Endodermal cell (in vitro differentiated cells): ENCODE data around the gene SIX2. TPM values are rescaled to one million over a fixed set of nuclear protein-coding genes. Genes with fewer than 3 reads are reported as not detected.
"Not testable (repeated sequence)": the region's sequence is repeated elsewhere in the genome, so short reads cannot be mapped to it uniquely, and the experiment has no call there.

Experiments used
- DNase-seq: peaks from one replicate; pipeline ENCODE4 v3.0.0-alpha.2; 2017
- H3K27ac ChIP-seq: 2 replicates; pipeline ENCODE4 v1.5.1; 2013; ENCODE audit warnings: mild to moderate bottlenecking, low read depth, low read length, moderate library complexity
- H3K27me3 ChIP-seq: 2 replicates; pipeline ENCODE4 v1.6.1; 2013; ENCODE audit warnings: mild to moderate bottlenecking, low read length, moderate library complexity; ENCODE audit not compliant: insufficient read depth, control insufficient read depth, poor library complexity, severe bottlenecking
- H3K36me3 ChIP-seq: 2 replicates; pipeline ENCODE4 v1.7.0; 2013; ENCODE audit warnings: mild to moderate bottlenecking, low read length, moderate library complexity; ENCODE audit not compliant: control insufficient read depth, insufficient read depth
- H3K4me1 ChIP-seq: one replicate; pipeline ENCODE4 v1.7.0; 2013; ENCODE audit warnings: low read length; ENCODE audit not compliant: control insufficient read depth, insufficient read depth
- H3K4me3 ChIP-seq: 2 replicates; pipeline ENCODE4 v1.5.1; 2013; ENCODE audit warnings: mild to moderate bottlenecking, low read length, moderate library complexity
- H3K9ac ChIP-seq: 2 replicates; pipeline ENCODE4 v1.6.1; 2013; ENCODE audit warnings: mild to moderate bottlenecking, low read length, moderate library complexity; ENCODE audit not compliant: poor library complexity, severe bottlenecking; ENCODE audit errors: extremely low read depth
- H3K9me3 ChIP-seq: 2 replicates; pipeline ENCODE4 v1.6.1; 2013; ENCODE audit warnings: mild to moderate bottlenecking, low read length, moderate library complexity; ENCODE audit not compliant: control insufficient read depth
- H3K27ac Mint-ChIP-seq: 2 replicates; pipeline ENCODE4 v1.8.0; 2020; ENCODE audit warnings: mixed read lengths
- H3K27me3 Mint-ChIP-seq: 2 replicates; pipeline ENCODE4 v1.8.0; 2021; ENCODE audit warnings: mild to moderate bottlenecking, mixed read lengths; ENCODE audit not compliant: insufficient read depth
- H3K36me3 Mint-ChIP-seq: 2 replicates; pipeline ENCODE4 v1.8.0; 2020; ENCODE audit warnings: low read depth, mixed read lengths
- H3K4me1 Mint-ChIP-seq: 2 replicates; pipeline ENCODE4 v1.8.0; 2020; ENCODE audit warnings: mixed read lengths
- H3K4me3 Mint-ChIP-seq: 2 replicates; pipeline ENCODE4 v1.8.0; 2020; ENCODE audit warnings: mild to moderate bottlenecking, moderate library complexity, mixed read lengths
- H3K9me3 Mint-ChIP-seq: 2 replicates; pipeline ENCODE4 v1.8.0; 2020; ENCODE audit warnings: mild to moderate bottlenecking, mixed read lengths
- CTCF ChIP-seq: fragments of 200-600 bp; sonication (generic); conservative IDR thresholded peaks from 2 replicates; pipeline ENCODE4 v1.5.0; 2021; ENCODE audit warnings: antibody characterized with exemption, mild to moderate bottlenecking
- WGBS, 2 experiments: methylation state at CpG; one replicate each; pipeline versions ENCODE4 v1.1.5 to v1.1.7; 2013; ENCODE audit warnings: missing lambda C conversion rate in 2 of 2, mixed read lengths in 1 of 2; ENCODE audit not compliant: insufficient coverage in 1 of 2, insufficient read length in 1 of 2; 5-methylcytosine and 5-hydroxymethylcytosine counted together
- total RNA-seq, 2 donors: library from RNA; stranded (reverse); fragmentation: NEBNext Ultra II Directional in 1 of 2; extraction: Animal tissue kit (Norgen Biotek cat#: 25700) in 1 of 2; gene quantifications; 2 replicates in 1 of 2; 3 replicates in 1 of 2; pipeline ENCODE4 v1.2.1, GENCODE V29; 2021

The SIX2 gene
- total RNA-seq, 2 donors from 2014 or later = not detected

- no peak overlapping the region for H3K4me3 ChIP-seq
- H3K4me1 ChIP-seq = no peaks in the 10 kb centered on the region
- Mint-ChIP-seq H3K4me1 (peaks cover 18% of the 10 kb centered on the region), H3K9me3 (no peaks in the 10 kb centered on the region), H3K4me3 (no peak overlapping the region), H3K27me3 (peaks cover 30% of the 10 kb centered on the region), H3K36me3 (no peaks in the 10 kb centered on the region), H3K27ac (no peak overlapping the region)
- no peaks in the 10 kb centered on the region for H3K36me3 ChIP-seq
- TF ChIP-seq CTCF = no peak
- DNase-seq = peak; percentile 28
- peaks cover 4% of the 10 kb centered on the region for H3K9me3 ChIP-seq
- H3K27me3 ChIP-seq = peaks cover 28% of the 10 kb centered on the region
- H3K9ac ChIP-seq = no peak overlapping the region
- no peak overlapping the region for H3K27ac ChIP-seq
- 83 to 85% methylated on average over 2 to 6 of the region's 6 CpGs for WGBS, 2 experiments
Measured at GRCh38 chr2:45043174-45043573, 33.9 kb upstream of the SIX2 start.

- no peak for DNase-seq
- no peak overlapping the region for H3K27ac Mint-ChIP-seq
- peaks cover 30% of the 10 kb centered on the region for H3K27me3 Mint-ChIP-seq
- no peaks in the 10 kb centered on the region for H3K36me3 ChIP-seq
- H3K9me3 Mint-ChIP-seq = no peaks in the 10 kb centered on the region
- H3K27ac ChIP-seq = no peak overlapping the region
- H3K4me1 ChIP-seq = no peaks in the 10 kb centered on the region
- peaks cover 18% of the 10 kb centered on the region for H3K4me1 Mint-ChIP-seq
- no peak overlapping the region for H3K4me3 ChIP-seq
- no peak overlapping the region for H3K4me3 Mint-ChIP-seq
- H3K36me3 Mint-ChIP-seq = no peaks in the 10 kb centered on the region
- peaks cover 4% of the 10 kb centered on the region for H3K9me3 ChIP-seq
- TF ChIP-seq CTCF = no peak
- WGBS, 2 experiments = 89 to 93% methylated on average over 2 of the region's 2 CpGs
- no peak overlapping the region for H3K9ac ChIP-seq
- H3K27me3 ChIP-seq = peaks cover 28% of the 10 kb centered on the region
Measured at GRCh38 chr2:45042401-45042800, 33.1 kb upstream of the SIX2 start.

GRCh38 chr2:45040786-45041185 lies 31.5 kb upstream of the SIX2 start:
- Mint-ChIP-seq H3K4me3 (no peak overlapping the region), H3K36me3 (no peaks in the 10 kb centered on the region), H3K27me3 (peaks cover 30% of the 10 kb centered on the region), H3K27ac (no peak overlapping the region), H3K4me1 (peaks cover 17% of the 10 kb centered on the region), H3K9me3 (no peaks in the 10 kb centered on the region)
- Histone ChIP-seq H3K27ac (no peak overlapping the region), H3K4me1 (no peaks in the 10 kb centered on the region), H3K36me3 (no peaks in the 10 kb centered on the region), H3K9me3 (peaks cover 4% of the 10 kb centered on the region), H3K27me3 (peaks cover 28% of the 10 kb centered on the region), H3K9ac (no peak overlapping the region), H3K4me3 (no peak overlapping the region)
- no peak for TF ChIP-seq CTCF
- no peak for DNase-seq

GRCh38 chr2:45039804-45040203 lies 30.6 kb upstream of the SIX2 start:
- H3K36me3 Mint-ChIP-seq, H3K9me3 ChIP-seq, H3K4me3 ChIP-seq, H3K27ac Mint-ChIP-seq, DNase-seq, H3K27ac ChIP-seq, H3K36me3 ChIP-seq, H3K9ac ChIP-seq, H3K4me1 ChIP-seq, H3K9me3 Mint-ChIP-seq, H3K4me3 Mint-ChIP-seq: not testable (repeated sequence)
- H3K4me1 Mint-ChIP-seq = peaks cover 23% of the 10 kb centered on the region
- 79 to 100% methylated on average over 3 to 5 of the region's 5 CpGs for WGBS, 2 experiments
- H3K27me3 ChIP-seq = peaks cover 22% of the 10 kb centered on the region
- H3K27me3 Mint-ChIP-seq = peaks cover 29% of the 10 kb centered on the region

GRCh38 chr2:45038861-45039260 lies 29.6 kb upstream of the SIX2 start:
- not testable (repeated sequence) for H3K9me3 ChIP-seq, DNase-seq, H3K9me3 Mint-ChIP-seq, H3K27ac Mint-ChIP-seq, H3K4me1 ChIP-seq, H3K4me3 Mint-ChIP-seq, H3K36me3 Mint-ChIP-seq, H3K27ac ChIP-seq, H3K36me3 ChIP-seq, H3K9ac ChIP-seq, H3K4me3 ChIP-seq
- peaks cover 24% of the 10 kb centered on the region for H3K4me1 Mint-ChIP-seq
- WGBS, 2 experiments = 98 to 100% methylated on average over 2 to 5 of the region's 5 CpGs
- H3K27me3 Mint-ChIP-seq = peaks cover 26% of the 10 kb centered on the region
- peaks cover 12% of the 10 kb centered on the region for H3K27me3 ChIP-seq
